Stimulated activated CD8-positive, alpha-beta memory T cell treated with anti-CD3 and anti-CD28 coated beads, Interleukin-7, amount 100 ng/mL, for 1 hour (primary cell): Measurements from ENCODE around the gene NKIRAS1.
"Not testable (repeated sequence)": the region's sequence is repeated elsewhere in the genome, so short reads cannot be mapped to it uniquely, and the experiment has no call there.

Experiments
- DNase-seq, 2 donors: peaks; one replicate each; pipeline ENCODE4 v3.0.0-alpha.2; 2020; ENCODE audit warnings: low read depth in 2 of 2

Gene NKIRAS1

DNA sequence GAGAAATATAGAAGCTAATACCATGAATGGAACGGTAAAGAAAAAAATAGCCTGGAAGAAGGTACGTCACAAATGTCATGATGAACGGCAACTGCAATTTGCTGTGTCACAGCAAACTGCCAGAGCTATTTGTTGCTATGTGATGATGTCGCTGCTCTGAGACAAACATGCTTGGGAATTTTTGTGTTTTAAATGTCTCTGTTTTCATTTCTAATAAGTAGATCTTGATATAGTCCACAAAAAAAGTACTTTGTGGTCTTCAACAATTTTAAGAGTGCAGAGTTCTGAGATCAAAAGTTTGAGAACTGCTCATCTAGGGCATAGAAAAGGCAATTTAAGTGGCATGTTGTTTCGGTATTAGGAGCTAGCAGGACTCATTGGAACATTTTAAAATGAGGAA is 24.0 kb upstream of the NKIRAS1 start:
- DNase-seq: no peak

DNA sequence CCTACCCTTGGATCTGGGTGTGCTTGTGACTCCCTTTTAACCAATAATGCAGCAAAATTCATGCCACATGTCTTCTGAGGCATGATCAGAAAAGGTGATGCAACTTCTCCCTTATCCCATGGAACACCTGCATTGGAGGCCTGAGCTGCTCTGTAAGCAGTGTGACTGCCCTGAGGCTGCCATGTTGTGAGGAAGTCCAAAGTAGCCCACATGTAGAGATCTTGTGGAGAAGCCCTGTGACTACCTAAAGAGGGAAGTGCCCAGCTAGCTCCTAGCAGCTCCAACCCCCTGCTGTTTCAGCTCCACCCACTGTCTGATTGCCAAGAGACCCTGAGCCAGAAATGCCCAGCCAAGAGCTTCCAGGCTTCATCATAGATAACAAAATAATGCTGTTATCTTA is 21.9 kb upstream of the NKIRAS1 start:
- DNase-seq: no peak

DNA sequence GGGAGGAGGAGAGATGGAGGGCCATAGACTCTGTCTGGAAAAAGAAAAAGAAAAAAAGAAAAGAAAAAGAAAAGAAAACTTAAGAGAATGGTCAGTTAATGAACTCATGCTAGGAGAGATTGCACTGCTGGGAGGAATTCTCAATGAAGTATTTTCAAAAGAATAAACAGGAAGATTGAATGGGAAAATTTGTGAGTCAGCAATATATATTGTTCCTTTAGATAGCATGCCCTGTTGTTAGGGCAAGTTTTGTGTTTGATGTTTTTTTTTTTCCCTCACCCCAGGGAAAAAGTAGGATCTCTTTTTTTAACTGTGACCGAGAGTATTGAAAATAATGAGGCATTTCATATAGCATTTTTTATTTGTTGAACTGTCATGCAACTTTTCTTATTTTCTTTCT is 20.5 kb upstream of the NKIRAS1 start:
- no peak for DNase-seq

DNA sequence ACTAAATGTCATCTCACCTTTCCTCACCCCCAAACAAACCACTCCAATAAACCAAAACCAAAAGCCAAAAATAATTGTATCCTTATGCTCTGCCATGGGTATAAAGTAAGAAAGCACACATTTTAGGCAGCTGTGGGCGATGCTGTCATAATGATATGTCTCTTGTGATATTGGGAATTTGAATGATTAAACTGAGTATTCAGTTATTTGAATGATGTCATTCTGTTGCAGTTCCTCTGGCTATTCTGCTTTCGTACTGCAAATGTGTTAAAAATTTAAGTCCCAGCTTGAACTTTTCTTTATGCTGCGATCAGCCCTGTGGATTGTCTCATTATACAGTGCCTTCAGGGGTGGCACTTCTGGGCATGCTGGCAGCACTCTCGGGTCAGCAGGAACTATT is 17.5 kb upstream of the NKIRAS1 start:
- DNase-seq: no peak

DNA sequence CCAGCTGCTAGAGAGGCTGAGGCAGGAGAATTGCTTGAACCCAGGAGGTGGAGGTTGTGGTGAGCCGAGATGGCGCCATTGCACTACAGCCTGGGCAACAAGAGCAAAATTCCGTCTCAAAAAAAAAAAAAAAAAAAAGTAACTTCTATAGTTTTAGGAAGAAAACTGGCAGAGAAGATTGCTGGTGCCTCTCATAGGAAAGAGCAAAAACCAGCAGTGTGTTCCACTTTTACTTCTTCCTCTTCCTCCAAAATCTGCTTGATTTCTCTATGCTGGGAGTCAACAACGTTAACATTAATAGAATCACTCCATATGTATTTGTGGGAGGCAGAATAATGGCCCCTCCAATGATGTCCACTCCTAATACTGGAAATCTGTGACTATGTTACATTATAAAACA is 15.8 kb upstream of the NKIRAS1 start:
- no peak for DNase-seq

DNA sequence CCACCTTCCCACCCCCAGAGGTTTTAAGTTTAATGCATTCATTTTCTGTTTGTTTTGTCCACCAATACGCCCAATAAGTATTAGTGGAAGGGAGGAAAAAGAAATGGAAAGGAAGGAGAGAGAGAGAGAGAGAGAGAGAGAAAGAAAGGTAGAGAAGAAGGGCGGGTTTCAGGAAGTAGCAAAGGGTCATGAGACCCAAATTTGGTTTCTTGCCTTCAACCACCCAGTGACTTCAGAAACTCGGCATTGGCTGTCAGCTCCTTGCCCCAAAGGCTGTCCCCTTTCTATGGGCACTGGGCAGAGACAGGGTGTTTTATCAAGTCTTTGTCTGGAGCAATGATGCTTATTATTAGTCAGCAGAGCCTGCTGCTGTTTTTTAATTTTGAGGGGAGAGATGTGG is 14.8 kb upstream of the NKIRAS1 start:
- no peak for DNase-seq

- DNase-seq: no peak
These were observed 11.7 kb upstream of the NKIRAS1 start for GRCh38 chr3:23928524-23928923.

GRCh38 chr3:23926736-23927135 is 9.9 kb upstream of the NKIRAS1 start:
- DNase-seq: no peak

DNA sequence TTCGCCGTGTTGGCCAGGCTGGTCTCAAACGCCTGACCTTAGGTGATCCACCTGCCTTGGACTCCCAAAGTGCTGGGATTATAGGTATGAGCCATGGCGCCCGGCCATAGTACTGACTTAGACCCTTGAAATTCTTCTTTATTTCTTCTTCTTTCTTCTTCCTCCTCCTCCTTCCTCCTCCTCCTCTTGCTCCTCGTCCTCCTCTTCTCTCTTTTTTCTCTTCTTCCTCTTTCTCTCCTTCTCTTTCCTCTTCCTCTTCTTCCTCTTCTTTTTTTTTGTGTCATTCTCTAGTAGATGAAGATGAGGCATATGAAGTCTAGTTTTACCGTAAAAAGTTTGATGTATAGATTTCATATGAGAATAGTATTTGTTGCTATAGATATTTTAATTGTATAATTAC is 9.5 kb upstream of the NKIRAS1 start:
- DNase-seq: no peak

DNA sequence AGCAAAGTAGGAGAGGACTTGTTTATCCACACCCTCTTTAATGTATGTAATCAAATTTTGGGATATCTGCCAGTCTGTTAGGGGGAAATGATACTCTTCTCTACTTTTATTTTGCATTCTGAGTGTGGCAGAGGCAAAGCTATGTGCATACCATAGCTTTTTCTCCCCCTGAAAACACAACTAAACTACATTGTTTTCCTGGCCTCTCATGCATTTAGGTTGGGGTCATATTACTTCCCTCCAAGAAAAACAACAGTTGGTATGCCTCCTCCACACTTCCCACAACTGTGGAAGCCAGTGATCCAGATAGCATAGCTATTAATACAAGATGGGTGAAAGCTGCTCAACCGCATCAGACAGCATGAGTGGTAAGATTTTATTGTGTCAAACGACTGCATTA is 7.0 kb upstream of the NKIRAS1 start:
- DNase-seq: no peak

DNA sequence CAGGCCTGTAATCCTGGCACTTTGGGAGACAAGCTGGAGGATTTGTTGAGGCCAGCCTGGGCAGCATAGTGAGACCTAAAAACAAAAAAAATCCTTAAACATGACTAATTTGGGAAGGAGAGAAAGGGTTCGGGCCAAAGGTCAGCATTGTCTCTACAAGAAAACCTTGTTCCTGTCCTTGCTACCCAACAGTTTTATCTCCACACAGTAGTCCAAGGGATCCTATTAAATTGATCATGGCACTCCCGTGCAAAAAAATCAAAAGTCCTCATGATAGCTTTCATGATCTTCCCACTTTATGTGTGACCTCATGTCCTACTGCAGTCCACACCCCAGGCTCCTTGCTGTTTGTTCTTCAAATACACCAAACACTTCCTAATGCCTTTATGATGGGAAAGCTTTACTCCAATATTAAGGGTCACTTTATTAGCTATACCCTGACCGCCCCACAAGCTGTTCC is 4.3 kb upstream of the NKIRAS1 start:
- no peak for DNase-seq

GRCh38 chr3:23920151-23920655 is 3.4 kb upstream of the NKIRAS1 start:
- no peak for DNase-seq

DNA sequence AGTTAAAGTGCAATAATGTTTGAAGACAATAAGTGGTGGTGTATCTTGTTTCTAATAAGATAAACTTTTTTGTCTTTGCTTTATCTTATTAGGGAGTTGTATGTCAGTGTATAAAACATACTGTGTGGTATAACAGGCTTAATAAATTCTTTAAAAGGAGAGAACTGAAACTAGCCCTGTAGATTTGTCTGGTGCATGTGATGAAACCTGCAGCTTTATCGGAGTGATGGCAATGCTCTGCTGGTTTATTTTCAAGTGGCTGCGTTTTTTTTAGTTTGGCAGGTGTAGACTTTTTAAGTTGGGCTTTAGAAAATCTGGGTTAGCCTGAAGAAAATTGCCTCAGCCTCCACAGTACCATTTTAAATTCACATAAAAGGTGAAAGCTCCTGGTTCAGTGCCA is 2.8 kb upstream of the NKIRAS1 start:
- DNase-seq: no peak

GRCh38 chr3:23918331-23918730 is 1.5 kb upstream of the NKIRAS1 start:
- DNase-seq: not testable (repeated sequence)

DNA sequence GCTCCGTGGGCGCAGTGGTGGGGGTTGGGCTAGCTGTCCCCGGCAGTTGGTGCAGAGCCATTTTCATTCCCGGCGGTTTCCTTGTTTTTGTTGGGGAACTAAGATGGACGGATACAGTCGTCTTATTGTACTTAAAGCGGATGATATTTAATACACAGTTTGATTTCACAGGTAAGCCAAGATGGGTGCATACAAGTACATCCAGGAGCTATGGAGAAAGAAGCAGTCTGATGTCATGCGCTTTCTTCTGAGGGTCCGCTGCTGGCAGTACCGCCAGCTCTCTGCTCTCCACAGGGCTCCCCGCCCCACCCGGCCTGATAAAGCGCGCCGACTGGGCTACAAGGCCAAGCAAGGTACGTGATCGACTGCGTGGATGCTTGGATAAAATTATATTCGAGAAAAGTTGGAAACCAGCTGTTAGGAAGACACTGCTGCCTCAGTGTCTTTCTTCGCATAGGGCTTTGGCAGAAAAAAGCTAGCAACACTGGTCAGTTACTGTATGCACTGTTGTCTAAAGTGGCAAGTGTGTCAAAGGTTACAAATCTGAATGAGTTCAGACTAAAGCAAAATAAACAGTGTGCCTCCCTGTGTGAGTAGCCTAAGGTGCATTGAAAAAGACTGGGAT is 1.0 kb upstream of the NKIRAS1 start:
- DNase-seq: not testable (repeated sequence)

DNA sequence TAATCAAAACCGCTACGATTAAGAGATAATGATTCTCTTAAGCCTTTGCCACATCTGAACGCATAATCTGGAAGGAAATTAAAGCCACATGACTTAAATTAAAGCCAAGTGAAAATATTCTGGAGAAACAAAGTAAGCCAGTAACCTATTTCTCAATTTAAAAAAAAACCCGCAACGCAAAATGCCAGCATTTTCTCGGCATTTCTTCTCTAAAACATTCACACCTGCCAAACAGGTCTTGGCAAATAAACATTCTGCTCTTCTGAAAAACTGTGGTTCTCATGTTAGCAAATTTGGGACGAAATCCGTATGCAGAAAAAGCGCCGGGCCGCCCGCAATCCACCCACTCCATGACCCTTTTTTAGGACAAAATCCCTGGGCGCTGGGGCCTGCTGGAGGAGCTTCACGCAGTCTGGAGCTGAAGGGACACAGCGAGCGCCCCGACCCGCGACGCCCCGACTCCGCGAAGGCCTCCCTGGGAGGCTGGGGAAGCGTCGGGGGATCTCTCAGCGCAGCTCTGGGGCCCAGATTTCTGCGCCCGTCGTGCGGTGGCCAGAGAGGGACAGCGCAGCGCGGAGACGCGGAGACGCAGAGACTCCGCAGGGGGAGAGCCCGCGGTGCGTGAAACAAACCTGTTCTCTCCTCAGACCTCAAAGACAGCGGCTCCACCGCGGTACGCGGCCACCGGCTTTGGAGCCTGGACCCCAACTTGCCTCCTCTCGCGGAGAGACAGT is 471 bp downstream of the NKIRAS1 start:
- DNase-seq: no peak

DNA sequence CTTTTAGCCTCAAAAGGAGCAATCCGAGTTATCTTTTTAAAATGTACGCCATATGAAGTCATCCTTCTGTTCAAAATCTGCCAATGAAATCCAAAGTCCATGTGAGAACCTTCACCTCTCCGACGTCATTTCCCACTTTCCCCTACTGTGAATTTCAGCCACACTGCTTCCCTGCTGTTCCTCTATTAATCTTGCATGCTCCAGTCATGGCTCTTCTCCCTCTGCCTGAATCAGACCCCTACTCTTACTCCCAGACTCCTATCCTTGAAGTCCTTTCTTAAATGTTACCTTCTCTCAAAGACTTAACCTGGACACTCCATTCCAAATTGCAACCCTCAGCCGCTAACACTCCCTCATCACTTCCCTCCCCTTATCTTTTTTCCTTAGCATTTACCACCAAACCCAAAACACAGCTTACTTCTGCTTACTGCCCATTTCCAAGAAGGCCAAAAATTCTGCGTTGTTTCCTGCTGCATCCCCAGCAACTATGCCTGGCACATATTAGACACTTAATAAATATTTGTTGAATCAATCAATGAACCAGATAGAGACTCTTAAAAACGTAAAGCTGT is 1.2 kb downstream of the NKIRAS1 start:
- DNase-seq: no peak

DNA sequence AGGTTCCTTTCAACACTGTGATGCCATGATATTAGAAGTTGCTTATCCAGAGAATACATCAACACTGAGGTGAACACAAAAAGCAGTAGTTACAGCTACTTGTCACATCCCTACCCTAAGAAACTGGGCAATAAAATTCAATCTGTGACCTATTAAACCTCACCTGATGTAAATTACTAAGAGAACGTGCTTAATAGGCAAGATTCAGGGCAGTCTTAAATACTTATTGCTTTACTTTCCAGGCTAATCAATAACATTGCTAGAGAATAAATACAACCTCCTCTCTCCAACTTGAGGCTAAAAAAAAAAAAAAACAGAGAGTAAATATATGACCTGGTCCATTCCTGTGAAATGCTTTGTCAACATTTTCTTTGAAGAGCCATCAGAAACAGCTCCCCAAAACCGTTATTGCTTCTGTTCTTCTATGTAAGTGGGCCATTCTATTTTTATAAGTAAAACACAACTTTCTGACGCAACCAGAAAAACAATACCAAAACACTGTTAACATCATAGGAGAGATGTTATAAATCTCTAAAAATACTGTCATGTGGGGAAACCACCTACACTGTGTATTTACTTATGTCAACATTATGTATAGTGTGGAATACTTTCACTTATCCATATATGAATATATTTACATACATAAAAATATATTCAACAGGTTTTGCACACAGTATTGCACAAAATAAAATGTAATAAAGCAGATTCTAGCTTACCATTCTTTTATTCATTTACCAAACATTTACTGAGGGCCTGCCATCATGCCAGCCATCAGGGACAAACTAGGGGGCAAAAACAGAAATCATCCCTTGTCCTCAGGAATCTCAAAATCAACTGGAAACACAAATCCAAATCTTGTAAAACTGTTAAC is 2.7 kb downstream of the NKIRAS1 start:
- no peak for DNase-seq

DNA sequence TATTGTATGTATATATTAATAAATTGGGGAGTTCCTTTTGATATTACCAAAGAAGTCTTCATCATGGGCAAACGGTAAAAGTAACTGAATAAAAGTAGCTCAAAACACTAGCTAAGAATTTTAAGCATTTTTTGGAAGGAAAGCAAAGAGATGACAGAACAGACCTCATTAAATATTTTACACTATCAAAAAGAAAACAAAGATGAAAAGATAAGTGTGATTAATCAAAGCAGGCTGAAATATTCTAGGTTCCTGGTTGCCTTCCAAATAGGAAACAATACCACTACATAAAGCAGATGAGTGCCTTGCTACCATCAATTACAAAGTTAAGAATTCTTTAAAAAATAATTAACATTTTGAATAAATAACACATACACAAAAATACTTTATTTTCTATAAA is 3.6 kb downstream of the NKIRAS1 start:
- no peak for DNase-seq

DNA sequence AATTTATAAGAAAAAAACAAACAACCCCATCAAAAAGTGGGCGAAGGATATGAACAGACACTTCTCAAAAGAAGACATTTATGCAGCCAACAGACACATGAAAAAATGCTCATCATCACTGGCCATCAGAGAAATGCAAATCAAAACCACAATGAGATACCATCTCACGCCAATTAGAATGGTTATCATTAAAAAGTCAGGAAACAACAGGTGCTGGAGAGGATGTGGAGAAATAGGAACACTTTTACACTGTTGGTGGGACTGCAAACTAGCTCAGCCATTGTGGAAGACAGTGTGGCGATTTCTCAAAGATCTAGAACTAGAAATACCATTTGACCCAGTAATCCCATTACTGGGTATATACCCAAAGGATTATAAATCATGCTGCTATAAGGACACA is 4.5 kb downstream of the NKIRAS1 start:
- DNase-seq: not testable (repeated sequence)

- DNase-seq: no peak
These were observed 5.4 kb downstream of the NKIRAS1 start for GRCh38 chr3:23911397-23911796.

GRCh38 chr3:23909341-23909740 is 7.4 kb downstream of the NKIRAS1 start:
- no peak for DNase-seq
